ENCODE data around the gene MARK4.

MARK4 gene

GRCh38 chr19:45250832-45251451 lies at the start of gene MARK4:
MARK4 (plus strand) TSS chr19:45251271; CDS start chr19:45251589, 318 bp downstream.
- Histone ChIP-seq H3K9me3 (ENCODE audit: low read depth, low read length) (no peaks in the 10 kb centered on the region), H3K36me3 (ENCODE audit: insufficient read depth, low read length) (no peaks in the 10 kb centered on the region), H3K27ac (no peak within 1 kb of the TSS), H3K4me3 (peak within 1 kb of the TSS; percentile 83), H3K9ac (ENCODE audit: insufficient read length) (peak within 1 kb of the TSS; percentile 83)
- TF ChIP-seq EZH2 (IDR thresholded peaks at IDR 0.05): no peak
- TF ChIP-seq POLR2AphosphoS5 (IDR thresholded peaks at IDR 0.05; ENCODE audit: borderline replicate concordance, low read depth, low read length): peak; percentile 26; the same call in 1 of the 2 replicates
- DNase-seq (ENCODE audit: low read depth, low spot score): no peak

GRCh38 chr19:45202637-45203036 lies 48.4 kb upstream of the MARK4 start:
- no peak overlapping the region for H3K27ac ChIP-seq
- H3K4me3 ChIP-seq: no peak overlapping the region
- TF ChIP-seq FOXP2 (optimal IDR thresholded peaks at IDR 0.05; ENCODE audit: control extremely low read depth, extremely low read length, insufficient read depth) (no peak), EZH2 (IDR thresholded peaks at IDR 0.05) (no peak), POLR2AphosphoS5 (IDR thresholded peaks at IDR 0.05; ENCODE audit: borderline replicate concordance, low read depth, low read length) (no peak)
- no peaks in the 10 kb centered on the region for H3K9me3 ChIP-seq (ENCODE audit: low read depth, low read length)
- H3K36me3 ChIP-seq (ENCODE audit: insufficient read depth, low read length): no peaks in the 10 kb centered on the region
- H3K9ac ChIP-seq (ENCODE audit: insufficient read length): no peak overlapping the region
- no peak for DNase-seq (ENCODE audit: low read depth, low spot score)

GRCh38 chr19:45205810-45206209 lies 45.3 kb upstream of the MARK4 start:
- H3K36me3 ChIP-seq (ENCODE audit: insufficient read depth, low read length): no peaks in the 10 kb centered on the region
- H3K4me3 ChIP-seq: no peak overlapping the region
- no peaks in the 10 kb centered on the region for H3K9me3 ChIP-seq (ENCODE audit: low read depth, low read length)
- no peak overlapping the region for H3K27ac ChIP-seq
- no peak overlapping the region for H3K9ac ChIP-seq (ENCODE audit: insufficient read length)
- no peak for TF ChIP-seq EZH2 (IDR thresholded peaks at IDR 0.05)
- DNase-seq (ENCODE audit: low read depth, low spot score): no peak

DNA sequence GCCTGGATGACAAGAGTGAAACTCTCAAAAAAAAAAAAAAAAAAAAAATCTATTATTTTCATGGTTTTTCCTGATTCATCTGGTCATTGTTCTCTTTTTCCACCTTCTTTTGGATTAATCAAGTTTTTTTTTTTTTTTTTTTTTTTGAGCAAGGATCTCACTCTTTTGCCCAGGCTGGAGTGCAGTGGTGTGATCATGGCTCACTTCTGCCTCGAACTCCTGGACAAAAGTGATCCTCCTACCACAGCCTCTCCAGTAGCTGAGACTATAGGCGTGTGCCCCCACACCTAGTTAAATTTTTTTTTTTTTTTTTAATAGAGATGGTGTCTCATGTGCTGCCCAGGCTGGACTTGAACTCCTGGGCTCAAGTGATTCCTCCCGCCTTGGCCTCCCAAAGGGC lies 44.7 kb upstream of the MARK4 start:
- DNase-seq (ENCODE audit: low read depth, low spot score): no peak

GRCh38 chr19:45211751-45212381 lies 39.2 kb upstream of the MARK4 start:
- H3K9me3 ChIP-seq (ENCODE audit: low read depth, low read length): no peaks in the 10 kb centered on the region
- no peaks in the 10 kb centered on the region for H3K36me3 ChIP-seq (ENCODE audit: insufficient read depth, low read length)
- no peak overlapping the region for H3K27ac ChIP-seq
- TF ChIP-seq EZH2 (IDR thresholded peaks at IDR 0.05) (no peak), FOXP2 (optimal IDR thresholded peaks at IDR 0.05; ENCODE audit: control extremely low read depth, extremely low read length, insufficient read depth) (no peak), POLR2AphosphoS5 (IDR thresholded peaks at IDR 0.05; ENCODE audit: borderline replicate concordance, low read depth, low read length) (no peak)
- no peak for DNase-seq (ENCODE audit: low read depth, low spot score)
- H3K9ac ChIP-seq (ENCODE audit: insufficient read length): no peak overlapping the region
- H3K4me3 ChIP-seq: no peak overlapping the region

More for the DNA sequence above, 44.7 kb upstream of the MARK4 start:
- Histone ChIP-seq H3K9me3 (ENCODE audit: low read depth, low read length) (no peaks in the 10 kb centered on the region), H3K36me3 (ENCODE audit: insufficient read depth, low read length) (no peaks in the 10 kb centered on the region), H3K4me3 (no peak overlapping the region), H3K27ac (no peak overlapping the region), H3K9ac (ENCODE audit: insufficient read length) (no peak overlapping the region)
- TF ChIP-seq EZH2 (IDR thresholded peaks at IDR 0.05): no peak
- no peak for TF ChIP-seq FOXP2 (optimal IDR thresholded peaks at IDR 0.05; ENCODE audit: control extremely low read depth, extremely low read length, insufficient read depth)
- no peak for TF ChIP-seq POLR2AphosphoS5 (IDR thresholded peaks at IDR 0.05; ENCODE audit: borderline replicate concordance, low read depth, low read length)

DNA sequence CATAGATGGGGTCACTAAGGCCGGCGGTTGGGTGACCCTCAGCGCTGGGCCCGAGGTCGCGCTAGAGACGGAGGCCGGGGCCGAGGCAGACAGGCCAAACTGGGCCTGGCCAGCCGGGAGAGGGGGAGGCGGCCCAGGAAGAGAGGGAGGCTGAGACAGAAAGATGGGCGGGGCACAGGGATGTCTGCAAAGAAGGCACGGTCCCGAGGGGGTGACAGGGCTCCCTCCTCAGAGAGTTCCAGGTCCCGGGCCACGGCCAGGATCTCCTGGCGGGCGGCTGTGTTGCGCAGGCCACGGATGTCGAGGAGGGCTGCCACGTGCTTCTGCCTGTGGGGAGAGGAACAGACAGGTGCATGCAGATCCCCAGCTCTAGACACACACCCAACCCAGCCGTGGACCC lies 38.0 kb upstream of the MARK4 start:
- DNase-seq (ENCODE audit: low read depth, low spot score): no peak
- Histone ChIP-seq H3K9ac (ENCODE audit: insufficient read length) (no peak overlapping the region), H3K4me3 (no peak overlapping the region), H3K9me3 (ENCODE audit: low read depth, low read length) (no peaks in the 10 kb centered on the region), H3K36me3 (ENCODE audit: insufficient read depth, low read length) (no peaks in the 10 kb centered on the region), H3K27ac (no peak overlapping the region)
- no peak for TF ChIP-seq POLR2AphosphoS5 (IDR thresholded peaks at IDR 0.05; ENCODE audit: borderline replicate concordance, low read depth, low read length)
- TF ChIP-seq EZH2 (IDR thresholded peaks at IDR 0.05): no peak
- TF ChIP-seq FOXP2 (optimal IDR thresholded peaks at IDR 0.05; ENCODE audit: control extremely low read depth, extremely low read length, insufficient read depth): no peak

DNA sequence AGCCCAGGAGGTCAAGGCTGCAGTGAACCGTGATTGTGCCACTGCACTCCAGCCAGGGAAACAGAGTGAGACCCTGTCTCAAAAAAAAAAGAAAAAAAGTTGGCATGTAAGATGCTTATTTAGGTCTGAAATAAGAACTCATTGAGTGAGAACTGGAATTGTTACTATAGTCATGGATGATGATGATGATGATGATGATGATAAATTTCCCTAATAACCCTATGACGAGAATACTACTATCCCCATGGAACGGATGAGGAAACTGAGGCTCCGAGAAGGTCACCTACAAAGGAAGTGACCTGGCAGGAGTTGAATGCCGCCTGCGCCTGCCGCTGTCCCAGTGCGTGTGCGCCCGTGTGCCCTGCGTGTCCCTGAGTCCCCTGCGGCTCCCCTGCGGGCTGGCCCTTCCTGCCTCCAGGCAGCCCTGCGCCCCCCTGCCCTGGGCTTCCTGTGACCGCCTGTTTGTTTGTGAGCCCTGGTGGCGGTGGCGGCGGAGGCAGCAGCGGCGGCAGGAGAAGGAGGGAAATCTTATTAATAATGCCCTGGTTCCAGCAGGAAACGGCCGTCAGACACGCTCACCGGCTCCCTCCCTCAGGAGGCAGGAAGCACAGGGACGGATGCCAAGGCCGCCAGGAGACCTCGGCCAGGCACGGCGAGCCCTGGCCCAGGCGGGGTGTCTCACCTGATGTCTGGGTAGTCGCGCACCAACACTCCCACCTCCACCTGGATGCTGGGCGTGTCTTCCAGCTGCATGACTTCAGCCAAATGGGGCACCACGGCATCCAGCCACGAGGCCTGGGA lies 35.5 kb upstream of the MARK4 start:
- H3K36me3 ChIP-seq (ENCODE audit: insufficient read depth, low read length): no peaks in the 10 kb centered on the region
- DNase-seq (ENCODE audit: low read depth, low spot score): no peak
- no peak overlapping the region for H3K27ac ChIP-seq
- TF ChIP-seq EZH2 (IDR thresholded peaks at IDR 0.05): no peak
- TF ChIP-seq POLR2AphosphoS5 (IDR thresholded peaks at IDR 0.05; ENCODE audit: borderline replicate concordance, low read depth, low read length): no peak
- no peaks in the 10 kb centered on the region for H3K9me3 ChIP-seq (ENCODE audit: low read depth, low read length)
- H3K9ac ChIP-seq (ENCODE audit: insufficient read length): no peak overlapping the region
- H3K4me3 ChIP-seq: no peak overlapping the region

GRCh38 chr19:45216667-45217066 lies 34.4 kb upstream of the MARK4 start:
- H3K9me3 ChIP-seq (ENCODE audit: low read depth, low read length): no peaks in the 10 kb centered on the region
- TF ChIP-seq EZH2 (IDR thresholded peaks at IDR 0.05): no peak
- no peak for TF ChIP-seq POLR2AphosphoS5 (IDR thresholded peaks at IDR 0.05; ENCODE audit: borderline replicate concordance, low read depth, low read length)
- TF ChIP-seq FOXP2 (optimal IDR thresholded peaks at IDR 0.05; ENCODE audit: control extremely low read depth, extremely low read length, insufficient read depth): no peak
- H3K4me3 ChIP-seq: no peak overlapping the region
- no peak overlapping the region for H3K27ac ChIP-seq
- no peaks in the 10 kb centered on the region for H3K36me3 ChIP-seq (ENCODE audit: insufficient read depth, low read length)
- DNase-seq (ENCODE audit: low read depth, low spot score): no peak
- no peak overlapping the region for H3K9ac ChIP-seq (ENCODE audit: insufficient read length)
